ENCODE measurements around the gene DYRK2.

GRCh38 chr12:67669934-67670631, 21.5 kb downstream of the DYRK2 start:
- TF ChIP-seq EZH2 (IDR thresholded peaks at IDR 0.05; ENCODE audit: insufficient read depth, poor library complexity, severe bottlenecking) = no peak
- no peak for TF ChIP-seq EZH2phosphoT487 (IDR thresholded peaks at IDR 0.05; ENCODE audit: insufficient read depth, low read depth)

Data from GM23248 (cell line).